Neural progenitor cell (in vitro differentiated cells): ENCODE results near the gene RILPL1.

Source experiments
- EZH2 ChIP-seq: fragments of 200-600 bp; sonication (generic); IDR thresholded peaks from 2 replicates; pipeline ENCODE4 v1.6.1; 2017; ENCODE audit warnings: antibody characterized with exemption, mild to moderate bottlenecking, moderate library complexity
- TF ChIP-seq, protein P1 (sequence below): fragments of 200-600 bp; sonication (generic); IDR thresholded peaks from 2 replicates; pipeline ENCODE4 v1.5.1; 2017; ENCODE audit warnings: antibody characterized with exemption, mild to moderate bottlenecking

DNA sequence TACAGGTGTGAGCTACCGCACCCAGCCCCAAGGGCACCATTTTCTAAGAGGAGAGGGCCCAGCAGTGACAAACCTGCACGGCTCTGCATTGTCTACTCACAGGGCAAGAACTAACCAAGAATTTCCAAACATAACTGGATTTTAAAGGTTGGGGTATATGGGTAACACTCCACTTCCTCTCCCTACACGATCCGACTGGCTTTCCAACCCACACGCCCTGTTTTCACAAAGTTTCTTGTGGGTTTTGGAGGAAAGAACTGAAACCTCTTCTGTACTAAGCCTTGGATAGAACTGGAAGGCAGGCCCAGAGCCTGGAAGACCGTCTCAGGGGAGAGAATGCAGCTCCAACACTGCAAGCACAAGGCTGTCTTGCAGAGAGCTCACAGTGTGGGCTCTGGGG lies 50.6 kb downstream of the RILPL1 start:
- no peak for TF ChIP-seq EZH2
- TF ChIP-seq, protein P1, sequence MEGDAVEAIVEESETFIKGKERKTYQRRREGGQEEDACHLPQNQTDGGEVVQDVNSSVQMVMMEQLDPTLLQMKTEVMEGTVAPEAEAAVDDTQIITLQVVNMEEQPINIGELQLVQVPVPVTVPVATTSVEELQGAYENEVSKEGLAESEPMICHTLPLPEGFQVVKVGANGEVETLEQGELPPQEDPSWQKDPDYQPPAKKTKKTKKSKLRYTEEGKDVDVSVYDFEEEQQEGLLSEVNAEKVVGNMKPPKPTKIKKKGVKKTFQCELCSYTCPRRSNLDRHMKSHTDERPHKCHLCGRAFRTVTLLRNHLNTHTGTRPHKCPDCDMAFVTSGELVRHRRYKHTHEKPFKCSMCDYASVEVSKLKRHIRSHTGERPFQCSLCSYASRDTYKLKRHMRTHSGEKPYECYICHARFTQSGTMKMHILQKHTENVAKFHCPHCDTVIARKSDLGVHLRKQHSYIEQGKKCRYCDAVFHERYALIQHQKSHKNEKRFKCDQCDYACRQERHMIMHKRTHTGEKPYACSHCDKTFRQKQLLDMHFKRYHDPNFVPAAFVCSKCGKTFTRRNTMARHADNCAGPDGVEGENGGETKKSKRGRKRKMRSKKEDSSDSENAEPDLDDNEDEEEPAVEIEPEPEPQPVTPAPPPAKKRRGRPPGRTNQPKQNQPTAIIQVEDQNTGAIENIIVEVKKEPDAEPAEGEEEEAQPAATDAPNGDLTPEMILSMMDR: no peak
